Vagina (tissue), 2 donors: ENCODE data around the gene PRKAG2. TPM values are rescaled to one million over a fixed set of nuclear protein-coding genes. Genes with fewer than 3 reads are reported as not detected.
"Not testable (repeated sequence)": the region's sequence is repeated elsewhere in the genome, so short reads cannot be mapped to it uniquely, and the experiment has no call there.

Source experiments
- DNase-seq, 2 donors: peaks; one replicate each; pipeline ENCODE4 v3.0.0-alpha.2; 2017; ENCODE audit errors: extremely low spot score in 2 of 2
- H3K27ac ChIP-seq: fragments of 200-600 bp; sonication (generic); one replicate; pipeline ENCODE4 v1.5.1; 2019
- H3K27me3 ChIP-seq: fragments of 200-600 bp; sonication (generic); one replicate; pipeline ENCODE4 v1.5.1; 2019
- H3K36me3 ChIP-seq, 2 donors: fragments of 200-600 bp; sonication (generic); one replicate each; pipeline ENCODE4 v1.5.1; 2017 to 2019
- H3K4me1 ChIP-seq: fragments of 200-600 bp; sonication (generic); one replicate; pipeline ENCODE4 v1.5.1; 2019
- H3K4me3 ChIP-seq, 2 donors: fragments of 200-600 bp; sonication (generic); 1 replicate in 1 of 2; 2 replicates in 1 of 2; pipeline ENCODE4 v1.5.1; 2016 to 2019
- H3K9me3 ChIP-seq: fragments of 200-600 bp; sonication (generic); one replicate; pipeline ENCODE4 v1.5.1; 2019
- POLR2A ChIP-seq, 2 donors: fragments of 450-650 bp; IDR thresholded peaks; one replicate each; pipeline ENCODE4 v1.6.1; 2017; ENCODE audit warnings: antibody characterized with exemption in 2 of 2, mild to moderate bottlenecking in 2 of 2, moderate library complexity in 2 of 2
- POLR2AphosphoS5 ChIP-seq, 2 donors: sonication (generic); formaldehyde crosslinking; IDR thresholded peaks; one replicate each; pipeline ENCODE4 v1.9.0; 2017; ENCODE audit warnings: antibody characterized with exemption in 2 of 2, mild to moderate bottlenecking in 2 of 2, low read depth in 1 of 2; ENCODE audit not compliant: insufficient read depth in 1 of 2
- intact Hi-C: fragments of 100-400 bp; cut with DNase I; formaldehyde crosslinking; loops from one replicate; pipeline ENCODE4 v1.15.1; 2023
- total RNA-seq: library from RNA; depleted of rRNA; stranded (reverse); fragments of >200 nt; gene quantifications from one replicate; pipeline ENCODE4 v1.2.3, GENCODE V29; 2016
- TF ChIP-seq, protein P1 (sequence below), 3 experiments: fragments of 450-650 bp in 2 of 3; fragments of 200-600 bp in 1 of 3; sonication (generic) in 1 of 3; IDR thresholded peaks; one replicate each; pipeline ENCODE4 v1.5.1; 2017 to 2019; ENCODE audit warnings: antibody characterized with exemption in 3 of 3, mild to moderate bottlenecking in 2 of 3, moderate library complexity in 2 of 3

PRKAG2 gene
- total RNA-seq, 1 donor from 2014 or later: 25.0 TPM

DNA sequence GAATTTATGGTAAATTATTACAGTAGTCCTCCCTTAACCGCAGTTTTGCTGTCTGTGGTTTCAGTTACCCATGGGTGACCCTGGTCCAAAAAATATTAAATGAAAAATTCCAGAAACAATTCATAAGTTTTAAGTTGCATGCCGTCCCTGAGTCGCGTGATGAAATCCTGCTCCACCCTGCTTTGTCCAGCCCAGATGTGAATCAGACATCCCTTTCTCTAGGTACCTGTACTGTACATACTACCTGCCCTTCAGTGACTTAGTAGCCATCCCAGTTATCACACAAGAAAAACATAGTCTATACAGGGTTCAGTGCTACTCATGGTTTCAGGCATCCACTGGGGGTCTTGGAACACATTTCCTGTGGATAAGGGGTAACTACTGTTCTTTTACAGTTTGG is 336.8 kb downstream of the PRKAG2 start:
- Histone ChIP-seq H3K4me3 (no peak overlapping the region), H3K27ac (no peak overlapping the region), H3K27me3 (no peaks in the 10 kb centered on the region), H3K36me3 (no peaks in the 10 kb centered on the region), H3K9me3 (no peaks in the 10 kb centered on the region), H3K4me1 (peaks cover 13% of the 10 kb centered on the region)
- no peak for DNase-seq
- intact Hi-C loops: no loop called here
- TF ChIP-seq POLR2AphosphoS5 (IDR thresholded peaks at IDR 0.05; ENCODE audit: insufficient read depth in 1 of 2, low read depth in 1 of 2) (no peak), POLR2A (IDR thresholded peaks at IDR 0.05) (no peak)
- TF ChIP-seq, protein P1, sequence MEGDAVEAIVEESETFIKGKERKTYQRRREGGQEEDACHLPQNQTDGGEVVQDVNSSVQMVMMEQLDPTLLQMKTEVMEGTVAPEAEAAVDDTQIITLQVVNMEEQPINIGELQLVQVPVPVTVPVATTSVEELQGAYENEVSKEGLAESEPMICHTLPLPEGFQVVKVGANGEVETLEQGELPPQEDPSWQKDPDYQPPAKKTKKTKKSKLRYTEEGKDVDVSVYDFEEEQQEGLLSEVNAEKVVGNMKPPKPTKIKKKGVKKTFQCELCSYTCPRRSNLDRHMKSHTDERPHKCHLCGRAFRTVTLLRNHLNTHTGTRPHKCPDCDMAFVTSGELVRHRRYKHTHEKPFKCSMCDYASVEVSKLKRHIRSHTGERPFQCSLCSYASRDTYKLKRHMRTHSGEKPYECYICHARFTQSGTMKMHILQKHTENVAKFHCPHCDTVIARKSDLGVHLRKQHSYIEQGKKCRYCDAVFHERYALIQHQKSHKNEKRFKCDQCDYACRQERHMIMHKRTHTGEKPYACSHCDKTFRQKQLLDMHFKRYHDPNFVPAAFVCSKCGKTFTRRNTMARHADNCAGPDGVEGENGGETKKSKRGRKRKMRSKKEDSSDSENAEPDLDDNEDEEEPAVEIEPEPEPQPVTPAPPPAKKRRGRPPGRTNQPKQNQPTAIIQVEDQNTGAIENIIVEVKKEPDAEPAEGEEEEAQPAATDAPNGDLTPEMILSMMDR (IDR thresholded peaks at IDR 0.05): no peak

GRCh38 chr7:151539088-151539671 is 337.7 kb downstream of the PRKAG2 start:
- Histone ChIP-seq H3K9me3 (no peaks in the 10 kb centered on the region), H3K27ac (peak overlapping the region; percentile 9), H3K4me3 (no peak overlapping the region), H3K4me1 (peaks cover 13% of the 10 kb centered on the region), H3K27me3 (no peaks in the 10 kb centered on the region), H3K36me3 (no peaks in the 10 kb centered on the region)
- no peak for TF ChIP-seq POLR2AphosphoS5 (IDR thresholded peaks at IDR 0.05; ENCODE audit: insufficient read depth in 1 of 2, low read depth in 1 of 2)
- TF ChIP-seq, protein P1 (IDR thresholded peaks at IDR 0.05): no peak
- no peak for TF ChIP-seq POLR2A (IDR thresholded peaks at IDR 0.05)
- intact Hi-C loops: no loop called here
- no peak for DNase-seq

- TF ChIP-seq POLR2AphosphoS5 (IDR thresholded peaks at IDR 0.05; ENCODE audit: insufficient read depth in 1 of 2, low read depth in 1 of 2): peak in 1 of 2 donors; percentile 41
- TF ChIP-seq POLR2A (IDR thresholded peaks at IDR 0.05): no peak
- TF ChIP-seq, protein P1 (IDR thresholded peaks at IDR 0.05): no peak
- DNase-seq: no peak
These were observed 338.9 kb downstream of the PRKAG2 start for GRCh38 chr7:151537818-151538561.

DNA sequence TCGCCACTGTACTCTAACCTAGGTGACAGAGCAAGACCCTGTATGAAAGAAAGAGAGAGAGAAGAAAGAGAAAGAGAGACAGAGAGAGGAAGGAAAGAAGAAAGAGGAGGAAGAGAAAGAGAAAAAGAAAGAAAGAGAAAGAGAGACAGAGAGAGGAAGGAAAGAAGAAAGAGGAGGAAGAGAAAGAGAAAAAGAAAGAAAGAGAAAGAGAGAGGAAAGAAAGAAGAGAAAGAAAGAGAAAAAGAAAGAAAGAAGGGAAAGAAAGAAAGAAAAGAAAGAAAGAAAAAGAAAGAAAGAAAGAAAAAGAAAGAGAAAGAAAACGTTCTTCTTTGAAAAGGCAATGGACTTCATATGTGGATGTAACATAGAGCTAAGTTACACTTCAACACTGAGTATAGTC is 340.7 kb downstream of the PRKAG2 start:
- H3K4me3 ChIP-seq, DNase-seq, intact Hi-C loops, H3K36me3 ChIP-seq, H3K27ac ChIP-seq, H3K27me3 ChIP-seq, H3K9me3 ChIP-seq: not testable (repeated sequence)
- H3K4me1 ChIP-seq: peaks cover 13% of the 10 kb centered on the region

More at GRCh38 chr7:151537818-151538561, 338.9 kb downstream of the PRKAG2 start:
- no peaks in the 10 kb centered on the region for H3K27me3 ChIP-seq
- H3K27ac ChIP-seq: peak overlapping the region; percentile 9
- no peak overlapping the region for H3K4me3 ChIP-seq
- H3K9me3 ChIP-seq: no peaks in the 10 kb centered on the region
- H3K4me1 ChIP-seq: peaks cover 13% of the 10 kb centered on the region
- H3K36me3 ChIP-seq: no peaks in the 10 kb centered on the region
- intact Hi-C loops: no loop called here

GRCh38 chr7:151529842-151530241 is 347.1 kb downstream of the PRKAG2 start:
- no peaks in the 10 kb centered on the region for H3K9me3 ChIP-seq
- H3K36me3 ChIP-seq: no peaks in the 10 kb centered on the region
- no peaks in the 10 kb centered on the region for H3K27me3 ChIP-seq
- no peaks in the 10 kb centered on the region for H3K4me1 ChIP-seq
- TF ChIP-seq POLR2AphosphoS5 (IDR thresholded peaks at IDR 0.05; ENCODE audit: insufficient read depth in 1 of 2, low read depth in 1 of 2) (no peak), POLR2A (IDR thresholded peaks at IDR 0.05) (no peak)
- TF ChIP-seq, protein P1 (IDR thresholded peaks at IDR 0.05): no peak
- DNase-seq: no peak
- intact Hi-C loops: no loop called here
- no peak overlapping the region for H3K4me3 ChIP-seq
- H3K27ac ChIP-seq: no peak overlapping the region
